ENCODE data around the gene LRRFIP1. TPM values are rescaled to one million over a fixed set of nuclear protein-coding genes. Genes with fewer than 3 reads are reported as not detected.
A peak's percentile ranks its signal among the peaks of the same experiment; 100 is the strongest.

LRRFIP1 gene
- total and polyA plus RNA-seq, 2 of the 13 experiments (the other 11 are each of a cell fraction or from before 2014, with no cell fraction given), result 15.9 to 40.5 TPM

GRCh38 chr2:237628247-237629187 is 1.1 kb downstream of the LRRFIP1 start (continued):
- no peak for TF ChIP-seq MZF1 (CRISPR knock-in tag; IDR thresholded peaks at IDR 0.05; ENCODE audit: borderline replicate concordance)
- TF ChIP-seq PAWR (CRISPR knock-in tag; IDR thresholded peaks at IDR 0.05; ENCODE audit: borderline replicate concordance), result no peak
- TF ChIP-seq ZNF576 (CRISPR knock-in tag; IDR thresholded peaks at IDR 0.05), result no peak
- 0 out of 2 replicates have a peak, but pooled peaks have one; percentile 47 for TF ChIP-seq SMAD9 (CRISPR knock-in tag; IDR thresholded peaks at IDR 0.05)
- no peak for TF ChIP-seq SSRP1 (CRISPR knock-in tag; IDR thresholded peaks at IDR 0.05)
- TF ChIP-seq TEAD3 (CRISPR knock-in tag; optimal IDR thresholded peaks at IDR 0.05; ENCODE audit: borderline replicate concordance), result no peak
- TF ChIP-seq EZH2 (conservative IDR thresholded peaks at IDR 0.05; ENCODE audit: low read depth, low read length), result peak; percentile 62
- TF ChIP-seq ZNF605 (CRISPR knock-in tag; IDR thresholded peaks at IDR 0.05), result 0 out of 2 replicates have a peak, but pooled peaks have one; percentile 27
- TF ChIP-seq ZNF460 (CRISPR knock-in tag; IDR thresholded peaks at IDR 0.05; ENCODE audit: borderline replicate concordance), result no peak
- TF ChIP-seq ZNF687 (CRISPR knock-in tag; IDR thresholded peaks at IDR 0.05), result no peak
- no peak for TF ChIP-seq SOX13 (IDR thresholded peaks at IDR 0.05)
- TF ChIP-seq SOX13 (CRISPR knock-in tag; conservative IDR thresholded peaks at IDR 0.05 in 1 of 2, IDR thresholded peaks at IDR 0.05 in 1 of 2), result no peak
- no peak for TF ChIP-seq ZC3H4 (CRISPR knock-in tag; IDR thresholded peaks at IDR 0.05; ENCODE audit: borderline replicate concordance)
- TF ChIP-seq ZNF770 (CRISPR knock-in tag; IDR thresholded peaks at IDR 0.05), result no peak
- no peak for TF ChIP-seq ZBTB33 (CRISPR knock-in tag; IDR thresholded peaks at IDR 0.05)
- TF ChIP-seq ZNF713 (CRISPR knock-in tag; IDR thresholded peaks at IDR 0.05), result no peak
- no peak for TF ChIP-seq ZNF704 (CRISPR knock-in tag; IDR thresholded peaks at IDR 0.05; ENCODE audit: borderline replicate concordance)
- TF ChIP-seq ZNF75D (CRISPR knock-in tag; IDR thresholded peaks at IDR 0.05; ENCODE audit: borderline replicate concordance), result no peak
- TF ChIP-seq ZNF234 (CRISPR knock-in tag; conservative IDR thresholded peaks at IDR 0.05), result no peak

Measured in HepG2 (cell line).